GM12872 (cell line): ENCODE results near the gene CLDN5.

Experiments
- TF ChIP-seq, protein P1 (sequence below): IDR thresholded peaks from 3 replicates; pipeline ENCODE4 v1.5.1; 2011; ENCODE audit warnings: low read depth, mild to moderate bottlenecking, low read length, moderate library complexity; ENCODE audit not compliant: insufficient read depth

The CLDN5 gene

DNA sequence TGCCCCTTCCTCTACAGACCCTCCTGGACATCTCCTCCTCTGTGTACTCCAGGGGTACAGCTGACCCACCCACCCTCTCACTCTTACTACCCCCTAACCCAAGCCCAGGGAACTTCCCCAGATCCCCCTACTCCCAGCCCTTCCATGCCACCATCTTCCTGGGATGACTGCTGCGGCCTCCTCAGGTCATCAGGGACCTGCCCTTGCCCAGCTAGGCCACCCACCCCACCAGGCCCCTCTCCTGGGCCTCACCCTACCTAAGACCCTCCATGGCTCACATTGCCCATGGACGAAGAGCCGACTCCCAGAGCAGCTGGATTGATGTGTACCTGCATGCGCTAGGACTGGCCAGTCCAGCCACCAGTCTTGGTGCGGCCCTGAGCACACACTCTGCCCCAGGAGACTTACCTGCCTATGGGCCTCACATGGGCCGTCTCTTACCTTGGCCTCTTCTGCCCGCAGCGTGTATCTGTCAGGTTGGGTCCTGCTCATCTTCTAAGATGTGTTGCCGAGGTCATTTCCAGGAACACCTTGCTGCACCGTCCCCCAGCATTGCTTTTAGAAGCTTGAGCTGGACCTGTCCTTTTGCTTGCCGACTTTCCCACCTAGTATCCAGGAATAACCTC lies 2.0 kb upstream of the CLDN5 start:
- TF ChIP-seq, protein P1, sequence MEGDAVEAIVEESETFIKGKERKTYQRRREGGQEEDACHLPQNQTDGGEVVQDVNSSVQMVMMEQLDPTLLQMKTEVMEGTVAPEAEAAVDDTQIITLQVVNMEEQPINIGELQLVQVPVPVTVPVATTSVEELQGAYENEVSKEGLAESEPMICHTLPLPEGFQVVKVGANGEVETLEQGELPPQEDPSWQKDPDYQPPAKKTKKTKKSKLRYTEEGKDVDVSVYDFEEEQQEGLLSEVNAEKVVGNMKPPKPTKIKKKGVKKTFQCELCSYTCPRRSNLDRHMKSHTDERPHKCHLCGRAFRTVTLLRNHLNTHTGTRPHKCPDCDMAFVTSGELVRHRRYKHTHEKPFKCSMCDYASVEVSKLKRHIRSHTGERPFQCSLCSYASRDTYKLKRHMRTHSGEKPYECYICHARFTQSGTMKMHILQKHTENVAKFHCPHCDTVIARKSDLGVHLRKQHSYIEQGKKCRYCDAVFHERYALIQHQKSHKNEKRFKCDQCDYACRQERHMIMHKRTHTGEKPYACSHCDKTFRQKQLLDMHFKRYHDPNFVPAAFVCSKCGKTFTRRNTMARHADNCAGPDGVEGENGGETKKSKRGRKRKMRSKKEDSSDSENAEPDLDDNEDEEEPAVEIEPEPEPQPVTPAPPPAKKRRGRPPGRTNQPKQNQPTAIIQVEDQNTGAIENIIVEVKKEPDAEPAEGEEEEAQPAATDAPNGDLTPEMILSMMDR: no peak

DNA sequence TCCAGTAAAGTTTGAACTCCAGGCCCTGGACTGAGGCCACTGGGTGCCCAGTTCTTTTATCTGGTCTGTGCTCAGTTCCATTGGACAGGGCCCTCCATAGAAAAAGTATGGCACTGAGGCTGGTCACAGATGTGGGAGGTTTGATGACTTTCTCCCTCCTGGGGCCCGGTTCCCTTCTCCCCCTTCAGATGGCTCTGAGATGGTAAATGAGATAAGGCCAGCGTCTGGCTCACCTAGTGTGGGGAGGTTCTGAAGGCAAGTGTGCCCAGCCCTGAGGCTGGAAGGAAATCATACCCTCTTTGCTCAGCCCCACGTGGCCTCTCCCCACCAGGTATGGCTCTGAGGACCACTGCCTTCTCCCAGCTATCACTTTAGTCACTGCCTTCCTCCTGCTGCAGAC lies 1.5 kb upstream of the CLDN5 start:
- TF ChIP-seq, protein P1: no peak

DNA sequence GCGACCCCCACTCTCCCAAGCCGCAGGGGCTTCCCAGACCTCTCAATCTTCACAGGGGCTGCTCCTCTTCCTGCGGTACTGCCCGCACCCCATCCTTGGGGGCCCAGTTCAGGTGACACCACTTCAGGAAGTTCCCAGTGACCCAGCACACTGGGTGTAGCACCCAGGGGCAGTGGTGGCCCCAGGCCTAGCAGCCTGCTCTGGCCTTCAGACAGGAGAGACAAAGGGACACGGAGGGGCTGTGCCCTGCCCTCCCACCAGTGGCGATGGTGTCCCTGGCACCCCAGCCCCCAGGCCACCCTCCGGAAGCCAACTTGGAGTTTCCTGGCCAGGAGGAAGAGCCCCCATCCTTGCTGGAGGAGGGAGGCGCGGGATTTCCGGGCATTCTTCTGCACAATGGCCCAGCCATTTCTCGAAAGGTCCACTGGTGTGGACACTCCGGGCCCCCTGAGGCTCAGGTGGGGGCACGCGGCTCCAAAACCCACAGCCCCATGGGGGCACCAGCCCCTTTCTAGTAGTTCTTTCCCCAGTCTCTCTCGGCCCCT lies 978 bp upstream of the CLDN5 start:
- TF ChIP-seq, protein P1: no peak

DNA sequence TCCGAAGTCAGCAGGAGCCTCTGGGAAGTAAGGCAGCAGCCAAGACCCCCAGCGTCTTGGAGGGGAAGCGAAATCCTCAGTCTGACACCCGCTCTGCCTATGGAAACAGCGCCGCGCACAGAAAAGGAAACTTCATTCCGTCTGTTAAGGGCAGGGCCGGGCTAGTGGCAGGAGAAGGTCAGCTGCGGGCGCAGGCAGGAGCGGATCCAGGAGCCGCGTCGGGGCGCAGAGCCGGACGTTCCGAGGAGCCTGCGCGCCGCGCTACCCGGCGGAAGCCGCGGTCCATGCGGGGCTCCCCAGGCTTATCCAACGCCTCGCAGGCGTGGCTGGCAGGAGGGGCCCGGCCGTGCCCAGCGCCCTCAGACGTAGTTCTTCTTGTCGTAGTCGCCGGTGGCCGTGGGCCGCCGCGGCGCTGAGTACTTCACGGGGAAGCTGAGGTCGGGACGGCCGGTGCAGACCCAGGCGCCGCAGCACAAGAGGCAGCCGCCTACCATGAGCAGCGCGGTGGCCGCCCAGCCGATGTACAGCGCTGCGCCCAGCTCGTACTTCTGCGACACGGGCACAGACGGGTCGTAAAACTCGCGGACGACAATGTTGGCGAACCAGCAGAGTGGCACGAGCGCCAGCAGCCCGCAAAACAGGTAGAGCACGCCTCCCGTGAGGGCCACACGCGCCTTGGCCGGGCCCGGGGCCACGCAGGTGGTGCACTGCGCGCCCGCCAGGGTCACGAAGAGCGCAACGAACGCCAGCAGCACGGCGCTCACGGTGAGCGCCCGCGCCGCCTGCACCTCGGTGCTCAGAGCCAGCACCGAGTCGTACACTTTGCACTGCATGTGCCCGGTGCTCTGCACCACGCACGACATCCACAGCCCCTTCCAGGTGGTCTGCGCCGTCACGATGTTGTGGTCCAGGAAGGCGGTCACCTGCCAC lies 705 bp downstream of the CLDN5 start:
- TF ChIP-seq, protein P1: no peak

DNA sequence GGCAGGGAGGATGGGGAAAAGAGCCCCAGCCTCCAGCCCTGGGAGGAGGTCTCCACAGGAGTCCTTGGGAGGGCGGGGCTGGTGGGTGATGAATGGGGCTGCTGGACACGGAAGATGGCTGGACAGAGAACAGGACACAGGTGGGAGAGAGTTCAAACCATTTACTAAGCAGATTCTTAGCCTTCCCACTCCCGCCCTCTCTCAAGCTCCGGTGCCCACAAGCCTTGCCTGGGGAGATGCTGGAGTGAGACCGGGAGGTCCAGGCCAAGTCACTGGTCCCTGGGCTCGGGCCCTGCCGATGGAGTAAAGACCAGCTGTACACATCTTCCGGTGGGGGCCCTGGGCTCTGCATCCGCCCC lies 1.4 kb downstream of the CLDN5 start:
- TF ChIP-seq, protein P1: no peak

DNA sequence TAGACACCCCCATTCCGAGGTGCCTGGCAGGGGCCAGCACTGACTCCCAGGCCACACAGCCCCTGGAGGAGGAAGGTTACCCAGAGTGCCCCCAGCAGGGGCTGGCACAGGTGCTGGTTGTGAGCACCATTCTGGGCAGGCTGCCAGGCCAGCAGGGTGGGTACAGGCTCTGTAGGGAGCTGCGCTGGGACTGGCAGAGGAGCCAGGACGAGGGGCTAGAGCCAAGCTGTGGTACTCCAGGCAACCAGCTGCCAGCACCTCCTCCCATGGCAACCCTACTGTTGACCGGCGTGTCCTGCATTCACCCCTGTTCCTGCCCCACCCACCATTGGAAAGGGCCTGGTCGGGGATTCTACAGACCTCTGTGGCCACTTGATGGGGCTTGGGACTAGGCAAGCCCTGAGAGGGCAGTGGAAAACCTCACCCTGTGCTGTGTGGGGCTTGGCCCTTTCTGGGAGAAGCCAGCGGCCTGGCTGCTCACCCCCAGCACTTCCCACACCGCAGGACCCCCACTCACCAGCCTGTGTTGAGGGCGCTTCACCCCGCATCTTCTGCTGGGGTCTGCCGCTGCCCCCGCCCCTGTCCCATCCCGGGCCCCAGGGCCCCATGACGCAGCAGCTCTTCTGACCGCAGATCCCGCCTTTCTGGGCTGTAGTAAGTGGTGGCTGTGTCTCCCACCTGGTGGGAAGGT lies 1.9 kb downstream of the CLDN5 start:
- TF ChIP-seq, protein P1: no peak

DNA sequence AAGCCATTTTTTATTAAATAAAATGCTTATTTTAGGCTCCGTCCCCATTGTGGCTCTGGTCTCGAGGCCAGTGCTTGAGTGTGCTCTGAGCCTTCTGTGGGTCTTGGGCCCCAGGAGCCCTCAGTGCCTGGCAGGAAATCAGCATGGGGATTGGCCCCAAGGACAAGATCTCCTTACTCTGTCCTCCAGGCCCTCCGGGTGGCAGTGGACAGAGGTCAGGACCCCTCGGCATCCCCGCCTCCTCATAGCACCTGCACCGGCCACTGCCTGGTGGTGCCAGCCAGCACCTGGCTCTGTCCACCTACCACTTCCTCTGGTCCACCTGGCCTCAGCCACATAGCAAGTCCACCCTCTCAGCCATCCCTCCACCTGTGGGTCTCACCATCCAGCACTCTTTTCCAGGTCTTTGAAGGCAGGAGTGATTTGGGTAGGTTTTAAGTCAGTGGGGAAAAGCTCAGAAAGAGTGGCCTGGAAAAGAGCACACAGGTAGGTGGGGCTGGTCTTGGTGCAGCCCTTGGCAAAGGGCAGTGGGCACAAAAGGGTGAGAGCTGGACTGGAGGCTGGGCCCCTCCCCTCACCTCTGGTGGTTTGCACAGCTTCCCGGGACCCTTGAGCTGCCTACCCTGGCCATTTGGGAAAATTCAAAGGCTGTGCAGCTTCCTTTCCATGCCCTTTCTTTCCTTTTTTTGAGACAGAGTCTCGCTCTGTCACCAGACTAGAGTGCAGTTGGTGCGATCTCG lies 3.5 kb downstream of the CLDN5 start:
- TF ChIP-seq, protein P1: no peak
